Measurements from ENCODE around the gene CCDC141.

DNA sequence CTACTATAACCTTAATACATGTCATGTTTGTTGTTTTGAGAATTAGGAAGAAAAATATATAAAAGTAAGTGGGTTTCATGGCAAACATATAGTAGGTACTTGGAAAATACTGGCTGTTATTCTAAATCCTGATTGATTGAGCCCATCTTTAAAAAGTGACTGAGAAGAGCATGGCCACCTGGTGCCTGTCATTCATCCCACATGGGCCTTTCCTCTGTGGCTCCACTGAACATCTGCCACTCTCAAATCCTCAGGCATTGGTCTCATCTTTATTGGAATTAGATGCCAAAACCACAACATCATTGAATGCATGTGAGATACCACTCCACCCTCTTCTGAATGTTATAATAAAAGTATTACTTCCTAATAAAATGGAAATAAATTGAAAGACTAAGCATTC, 141.1 kb downstream of the CCDC141 start:
- TF ChIP-seq, protein P1, sequence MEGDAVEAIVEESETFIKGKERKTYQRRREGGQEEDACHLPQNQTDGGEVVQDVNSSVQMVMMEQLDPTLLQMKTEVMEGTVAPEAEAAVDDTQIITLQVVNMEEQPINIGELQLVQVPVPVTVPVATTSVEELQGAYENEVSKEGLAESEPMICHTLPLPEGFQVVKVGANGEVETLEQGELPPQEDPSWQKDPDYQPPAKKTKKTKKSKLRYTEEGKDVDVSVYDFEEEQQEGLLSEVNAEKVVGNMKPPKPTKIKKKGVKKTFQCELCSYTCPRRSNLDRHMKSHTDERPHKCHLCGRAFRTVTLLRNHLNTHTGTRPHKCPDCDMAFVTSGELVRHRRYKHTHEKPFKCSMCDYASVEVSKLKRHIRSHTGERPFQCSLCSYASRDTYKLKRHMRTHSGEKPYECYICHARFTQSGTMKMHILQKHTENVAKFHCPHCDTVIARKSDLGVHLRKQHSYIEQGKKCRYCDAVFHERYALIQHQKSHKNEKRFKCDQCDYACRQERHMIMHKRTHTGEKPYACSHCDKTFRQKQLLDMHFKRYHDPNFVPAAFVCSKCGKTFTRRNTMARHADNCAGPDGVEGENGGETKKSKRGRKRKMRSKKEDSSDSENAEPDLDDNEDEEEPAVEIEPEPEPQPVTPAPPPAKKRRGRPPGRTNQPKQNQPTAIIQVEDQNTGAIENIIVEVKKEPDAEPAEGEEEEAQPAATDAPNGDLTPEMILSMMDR (conservative IDR thresholded peaks at IDR 0.05; ENCODE audit: low read depth in 2 of 2), result no peak
- TF ChIP-seq, protein P2, sequence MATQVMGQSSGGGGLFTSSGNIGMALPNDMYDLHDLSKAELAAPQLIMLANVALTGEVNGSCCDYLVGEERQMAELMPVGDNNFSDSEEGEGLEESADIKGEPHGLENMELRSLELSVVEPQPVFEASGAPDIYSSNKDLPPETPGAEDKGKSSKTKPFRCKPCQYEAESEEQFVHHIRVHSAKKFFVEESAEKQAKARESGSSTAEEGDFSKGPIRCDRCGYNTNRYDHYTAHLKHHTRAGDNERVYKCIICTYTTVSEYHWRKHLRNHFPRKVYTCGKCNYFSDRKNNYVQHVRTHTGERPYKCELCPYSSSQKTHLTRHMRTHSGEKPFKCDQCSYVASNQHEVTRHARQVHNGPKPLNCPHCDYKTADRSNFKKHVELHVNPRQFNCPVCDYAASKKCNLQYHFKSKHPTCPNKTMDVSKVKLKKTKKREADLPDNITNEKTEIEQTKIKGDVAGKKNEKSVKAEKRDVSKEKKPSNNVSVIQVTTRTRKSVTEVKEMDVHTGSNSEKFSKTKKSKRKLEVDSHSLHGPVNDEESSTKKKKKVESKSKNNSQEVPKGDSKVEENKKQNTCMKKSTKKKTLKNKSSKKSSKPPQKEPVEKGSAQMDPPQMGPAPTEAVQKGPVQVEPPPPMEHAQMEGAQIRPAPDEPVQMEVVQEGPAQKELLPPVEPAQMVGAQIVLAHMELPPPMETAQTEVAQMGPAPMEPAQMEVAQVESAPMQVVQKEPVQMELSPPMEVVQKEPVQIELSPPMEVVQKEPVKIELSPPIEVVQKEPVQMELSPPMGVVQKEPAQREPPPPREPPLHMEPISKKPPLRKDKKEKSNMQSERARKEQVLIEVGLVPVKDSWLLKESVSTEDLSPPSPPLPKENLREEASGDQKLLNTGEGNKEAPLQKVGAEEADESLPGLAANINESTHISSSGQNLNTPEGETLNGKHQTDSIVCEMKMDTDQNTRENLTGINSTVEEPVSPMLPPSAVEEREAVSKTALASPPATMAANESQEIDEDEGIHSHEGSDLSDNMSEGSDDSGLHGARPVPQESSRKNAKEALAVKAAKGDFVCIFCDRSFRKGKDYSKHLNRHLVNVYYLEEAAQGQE (IDR thresholded peaks at IDR 0.05; ENCODE audit: unreplicated experiment), result no peak
- no peak for TF ChIP-seq POLR2AphosphoS5 (IDR thresholded peaks at IDR 0.05; ENCODE audit: low read depth)
- no peak for TF ChIP-seq EZH2 (IDR thresholded peaks at IDR 0.05; ENCODE audit: low read depth, unreplicated experiment)
- no peak for TF ChIP-seq EZH2phosphoT487 (IDR thresholded peaks at IDR 0.05; ENCODE audit: unreplicated experiment)

Data from GM23338 (cell line).